ENCODE measurements around the gene ZFP64.

DNA sequence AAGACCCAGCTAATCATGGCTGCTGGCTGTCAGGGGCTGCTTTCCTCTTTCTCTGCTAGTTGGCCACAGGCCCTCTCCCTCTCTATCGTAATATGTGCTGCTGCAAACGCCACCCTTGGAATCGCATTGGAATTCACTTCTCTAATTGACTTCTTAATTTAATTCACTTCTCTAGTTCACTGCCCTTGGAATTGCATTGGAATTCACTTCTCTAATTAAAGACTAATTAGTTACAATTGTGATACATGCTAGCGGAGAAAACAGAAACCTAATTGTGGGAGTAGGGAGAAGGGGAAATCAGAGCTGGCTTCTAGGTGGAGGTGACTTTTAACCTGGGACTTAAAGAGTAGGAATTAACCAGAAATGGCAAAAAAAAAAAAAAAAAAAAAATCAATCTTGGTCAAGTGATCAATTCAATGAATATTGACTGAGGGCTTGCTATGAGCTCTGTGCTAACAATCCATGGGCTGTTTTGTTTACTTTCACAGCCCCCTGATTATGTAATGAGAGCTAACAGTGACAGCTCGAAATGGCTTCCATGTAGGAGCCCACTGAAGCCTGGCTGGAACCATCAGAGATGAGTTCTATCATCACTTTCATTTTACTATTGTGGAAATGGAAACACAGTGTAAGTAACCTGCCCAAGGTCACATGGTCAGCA is 11.3 kb downstream of the ZFP64 start:
- no peak for TF ChIP-seq POLR2AphosphoS5 (IDR thresholded peaks at IDR 0.05)
- TF ChIP-seq POLR2A (IDR thresholded peaks at IDR 0.05): no peak
